ENCODE data around the gene RREB1.

Gene RREB1

DNA sequence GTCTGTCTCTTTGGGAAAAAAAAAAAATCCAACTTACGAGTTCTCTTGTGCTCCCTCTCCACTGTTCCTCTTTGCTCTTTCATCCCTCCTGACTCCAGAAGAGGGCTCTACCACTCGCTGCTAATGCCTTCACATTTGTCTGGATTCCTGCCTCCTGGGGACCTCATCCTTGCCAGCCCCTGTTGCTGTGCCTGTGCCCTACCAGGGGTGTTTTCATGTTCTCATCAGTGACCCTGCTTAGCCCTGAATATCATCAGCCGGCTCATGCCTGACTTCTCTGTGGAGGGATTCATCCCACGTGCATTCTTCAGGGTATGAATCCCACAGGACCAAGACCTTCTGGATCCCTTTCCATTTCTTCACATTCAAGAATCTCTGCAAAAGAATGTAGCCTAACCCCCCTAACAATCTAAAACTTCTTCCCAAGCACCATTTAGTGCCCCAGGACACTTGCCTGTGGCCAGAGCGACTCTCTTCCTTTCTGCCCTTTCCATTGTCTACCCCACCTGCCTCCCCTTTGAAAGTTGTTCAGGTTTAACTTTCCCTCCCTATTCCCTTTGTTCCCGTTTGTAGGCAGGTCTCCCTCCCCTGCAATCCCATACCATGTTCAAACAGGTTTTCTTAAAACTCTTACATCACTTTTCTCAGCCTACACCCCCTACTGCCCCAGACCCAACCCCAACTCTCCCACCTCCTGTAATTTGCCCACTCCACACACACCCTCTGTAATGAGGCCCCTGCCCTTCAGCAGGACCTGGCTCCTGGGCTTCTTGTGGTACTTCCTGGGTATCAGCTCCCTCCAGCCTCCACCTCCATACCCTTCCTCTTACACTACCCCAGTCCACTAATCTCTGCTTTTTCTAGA is 50.2 kb downstream of the RREB1 start:
- DNase-seq (ENCODE audit: low read depth), result no peak
- no peak overlapping the region for H3K4me3 ChIP-seq (ENCODE audit: low read depth, low read length)
- TF ChIP-seq, protein P1, sequence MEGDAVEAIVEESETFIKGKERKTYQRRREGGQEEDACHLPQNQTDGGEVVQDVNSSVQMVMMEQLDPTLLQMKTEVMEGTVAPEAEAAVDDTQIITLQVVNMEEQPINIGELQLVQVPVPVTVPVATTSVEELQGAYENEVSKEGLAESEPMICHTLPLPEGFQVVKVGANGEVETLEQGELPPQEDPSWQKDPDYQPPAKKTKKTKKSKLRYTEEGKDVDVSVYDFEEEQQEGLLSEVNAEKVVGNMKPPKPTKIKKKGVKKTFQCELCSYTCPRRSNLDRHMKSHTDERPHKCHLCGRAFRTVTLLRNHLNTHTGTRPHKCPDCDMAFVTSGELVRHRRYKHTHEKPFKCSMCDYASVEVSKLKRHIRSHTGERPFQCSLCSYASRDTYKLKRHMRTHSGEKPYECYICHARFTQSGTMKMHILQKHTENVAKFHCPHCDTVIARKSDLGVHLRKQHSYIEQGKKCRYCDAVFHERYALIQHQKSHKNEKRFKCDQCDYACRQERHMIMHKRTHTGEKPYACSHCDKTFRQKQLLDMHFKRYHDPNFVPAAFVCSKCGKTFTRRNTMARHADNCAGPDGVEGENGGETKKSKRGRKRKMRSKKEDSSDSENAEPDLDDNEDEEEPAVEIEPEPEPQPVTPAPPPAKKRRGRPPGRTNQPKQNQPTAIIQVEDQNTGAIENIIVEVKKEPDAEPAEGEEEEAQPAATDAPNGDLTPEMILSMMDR (IDR thresholded peaks at IDR 0.05; ENCODE audit: control insufficient read depth, extremely low read depth, insufficient read depth), result no peak

- H3K4me3 ChIP-seq (ENCODE audit: low read depth, low read length), result no peak overlapping the region
- no peak for DNase-seq (ENCODE audit: low read depth)
- TF ChIP-seq, protein P1 (IDR thresholded peaks at IDR 0.05; ENCODE audit: control insufficient read depth, extremely low read depth, insufficient read depth), result no peak
Measured at GRCh38 chr6:7159790-7160525, 52.2 kb downstream of the RREB1 start.

- TF ChIP-seq, protein P1 (IDR thresholded peaks at IDR 0.05; ENCODE audit: control insufficient read depth, extremely low read depth, insufficient read depth), result no peak
- H3K4me3 ChIP-seq (ENCODE audit: low read depth, low read length), result no peak overlapping the region
- no peak for DNase-seq (ENCODE audit: low read depth)
Measured at GRCh38 chr6:7161253-7161623, 53.5 kb downstream of the RREB1 start.

DNA sequence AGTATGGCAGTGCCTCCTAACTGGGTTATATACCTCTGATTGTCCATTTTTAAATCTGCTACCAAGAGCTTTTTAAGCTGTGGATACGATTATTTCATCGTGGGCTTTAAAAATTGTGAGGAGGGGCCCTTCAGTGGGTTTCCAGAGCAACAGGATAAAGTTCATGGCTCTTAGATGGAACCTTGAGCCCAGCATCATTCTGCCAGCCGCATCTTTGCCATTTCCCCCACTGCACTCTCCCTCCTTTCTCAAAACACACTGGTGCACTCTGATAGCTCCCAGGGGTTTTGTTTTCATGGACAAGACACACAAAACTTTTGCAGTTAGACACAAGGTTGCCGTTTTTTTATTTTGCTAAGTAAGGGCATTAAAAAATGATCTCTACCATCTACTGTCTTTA is 54.1 kb downstream of the RREB1 start:
- TF ChIP-seq, protein P1 (IDR thresholded peaks at IDR 0.05; ENCODE audit: control insufficient read depth, extremely low read depth, insufficient read depth), result no peak
- no peak overlapping the region for H3K4me3 ChIP-seq (ENCODE audit: low read depth, low read length)
- DNase-seq (ENCODE audit: low read depth), result no peak

- H3K4me3 ChIP-seq (ENCODE audit: low read depth, low read length), result no peak overlapping the region
- DNase-seq (ENCODE audit: low read depth), result no peak
- TF ChIP-seq, protein P1 (IDR thresholded peaks at IDR 0.05; ENCODE audit: control insufficient read depth, extremely low read depth, insufficient read depth), result no peak
Measured at GRCh38 chr6:7163661-7164071, 55.9 kb downstream of the RREB1 start.

- TF ChIP-seq, protein P1 (IDR thresholded peaks at IDR 0.05; ENCODE audit: control insufficient read depth, extremely low read depth, insufficient read depth), result no peak
- H3K4me3 ChIP-seq (ENCODE audit: low read depth, low read length), result no peak overlapping the region
- DNase-seq (ENCODE audit: low read depth), result no peak
Measured at GRCh38 chr6:7164536-7165001, 56.8 kb downstream of the RREB1 start.
